SK-N-MC (cell line): ENCODE data around the gene CCDC8.

Experiments
- DNase-seq: peaks from one replicate; pipeline ENCODE4 v3.0.0-alpha.2; 2011; ENCODE audit warnings: low read depth, low spot score
- H3K27ac ChIP-seq: fragments of 200-600 bp; sonication (generic); 2 replicates; pipeline ENCODE4 v1.5.1; 2016; ENCODE audit warnings: mixed run types
- H3K36me3 ChIP-seq: fragments of 200-600 bp; sonication (generic); 2 replicates; pipeline ENCODE4 v1.6.1; 2017; ENCODE audit warnings: antibody characterized with exemption, low read length, mixed read lengths; ENCODE audit not compliant: insufficient read depth
- H3K4me3 ChIP-seq: fragments of 200-600 bp; sonication (generic); 2 replicates; pipeline ENCODE4 v1.5.1; 2016
- H3K9ac ChIP-seq: fragments of 200-600 bp; sonication (generic); 2 replicates; pipeline ENCODE4 v1.8.0; 2017; ENCODE audit warnings: mixed run types, mixed read lengths; ENCODE audit not compliant: insufficient read length
- H3K9me3 ChIP-seq: fragments of 200-600 bp; sonication (generic); 2 replicates; pipeline ENCODE4 v1.6.1; 2017; ENCODE audit warnings: low read depth, mild to moderate bottlenecking, antibody characterized with exemption, low read length, moderate library complexity, mixed read lengths
- EZH2 ChIP-seq: fragments of 200-600 bp; sonication (generic); IDR thresholded peaks from one replicate; pipeline ENCODE4 v1.6.1; 2017; ENCODE audit warnings: antibody characterized with exemption
- FOXP2 ChIP-seq: optimal IDR thresholded peaks from 2 replicates; pipeline ENCODE3; 2011; ENCODE audit warnings: mild to moderate bottlenecking, moderate library complexity; ENCODE audit not compliant: insufficient read depth; ENCODE audit errors: extremely low read length, control extremely low read depth
- POLR2AphosphoS5 ChIP-seq: IDR thresholded peaks from 2 replicates; pipeline ENCODE4 v1.6.1; 2012; ENCODE audit warnings: mild to moderate bottlenecking, low read depth, low read length, borderline replicate concordance

CCDC8 gene

GRCh38 chr19:46393456-46394401 is 19.6 kb downstream of the CCDC8 start:
- Histone ChIP-seq H3K9me3 (no peaks in the 10 kb centered on the region), H3K27ac (peak overlapping the region; percentile 77; the same call in 1 of the 2 replicates), H3K4me3 (no peak overlapping the region), H3K9ac (no peak overlapping the region), H3K36me3 (peaks cover 28% of the 10 kb centered on the region)
- DNase-seq: no peak
- no peak for TF ChIP-seq EZH2
- TF ChIP-seq FOXP2: no peak
- no peak for TF ChIP-seq POLR2AphosphoS5

- TF ChIP-seq FOXP2 (no peak), POLR2AphosphoS5 (no peak), EZH2 (no peak)
- Histone ChIP-seq H3K27ac (peak overlapping the region; percentile 77), H3K4me3 (peak overlapping the region; percentile 16; the same call in 1 of the 2 replicates), H3K36me3 (peaks cover 36% of the 10 kb centered on the region), H3K9ac (no peak overlapping the region), H3K9me3 (no peaks in the 10 kb centered on the region)
- no peak for DNase-seq
Measured at GRCh38 chr19:46392837-46393236, 20.5 kb downstream of the CCDC8 start.

- Histone ChIP-seq H3K9ac (no peak overlapping the region), H3K36me3 (peaks cover 42% of the 10 kb centered on the region), H3K9me3 (no peaks in the 10 kb centered on the region), H3K4me3 (peak overlapping the region; percentile 16; the same call in 1 of the 2 replicates), H3K27ac (peak overlapping the region; percentile 77)
- TF ChIP-seq FOXP2: no peak
- TF ChIP-seq POLR2AphosphoS5: no peak
- TF ChIP-seq EZH2: no peak
- no peak for DNase-seq
Measured at GRCh38 chr19:46392252-46392801, 21.0 kb downstream of the CCDC8 start.

- DNase-seq: no peak
- TF ChIP-seq FOXP2 (no peak), EZH2 (no peak), POLR2AphosphoS5 (no peak)
- Histone ChIP-seq H3K9me3 (no peaks in the 10 kb centered on the region), H3K36me3 (peaks cover 49% of the 10 kb centered on the region), H3K9ac (no peak overlapping the region), H3K4me3 (no peak overlapping the region), H3K27ac (0 out of 2 replicates have a peak overlapping the region, but pooled peaks have one; percentile 9)
Measured at GRCh38 chr19:46391296-46392251, 21.8 kb downstream of the CCDC8 start.

GRCh38 chr19:46390866-46391265 is 22.5 kb downstream of the CCDC8 start:
- Histone ChIP-seq H3K36me3 (peaks cover 52% of the 10 kb centered on the region), H3K9ac (no peak overlapping the region), H3K27ac (no peak overlapping the region), H3K9me3 (no peaks in the 10 kb centered on the region), H3K4me3 (no peak overlapping the region)
- TF ChIP-seq EZH2 (no peak), FOXP2 (no peak), POLR2AphosphoS5 (no peak)
- DNase-seq: no peak

- H3K4me3 ChIP-seq: no peak overlapping the region
- no peak for DNase-seq
- peaks cover 52% of the 10 kb centered on the region for H3K36me3 ChIP-seq
- no peak overlapping the region for H3K27ac ChIP-seq
- no peak overlapping the region for H3K9ac ChIP-seq
- TF ChIP-seq EZH2 (no peak), POLR2AphosphoS5 (no peak), FOXP2 (no peak)
- no peaks in the 10 kb centered on the region for H3K9me3 ChIP-seq
Measured at GRCh38 chr19:46390121-46390858, 23.1 kb downstream of the CCDC8 start.

GRCh38 chr19:46388311-46389095 is 24.9 kb downstream of the CCDC8 start:
- Histone ChIP-seq H3K9me3 (no peaks in the 10 kb centered on the region), H3K9ac (no peak overlapping the region), H3K36me3 (peaks cover 70% of the 10 kb centered on the region), H3K27ac (no peak overlapping the region), H3K4me3 (no peak overlapping the region)
- DNase-seq: no peak
- no peak for TF ChIP-seq POLR2AphosphoS5
- no peak for TF ChIP-seq EZH2
- no peak for TF ChIP-seq FOXP2
